Fibroblast of skin of right biceps (primary cell): ENCODE data around the gene LRGUK.
"Not testable (repeated sequence)": the region's sequence is repeated elsewhere in the genome, so short reads cannot be mapped to it uniquely, and the experiment has no call there.

Source experiments
- DNase-seq: peaks from one replicate; pipeline ENCODE4 v3.0.0-alpha.2; 2013

Gene LRGUK

DNA sequence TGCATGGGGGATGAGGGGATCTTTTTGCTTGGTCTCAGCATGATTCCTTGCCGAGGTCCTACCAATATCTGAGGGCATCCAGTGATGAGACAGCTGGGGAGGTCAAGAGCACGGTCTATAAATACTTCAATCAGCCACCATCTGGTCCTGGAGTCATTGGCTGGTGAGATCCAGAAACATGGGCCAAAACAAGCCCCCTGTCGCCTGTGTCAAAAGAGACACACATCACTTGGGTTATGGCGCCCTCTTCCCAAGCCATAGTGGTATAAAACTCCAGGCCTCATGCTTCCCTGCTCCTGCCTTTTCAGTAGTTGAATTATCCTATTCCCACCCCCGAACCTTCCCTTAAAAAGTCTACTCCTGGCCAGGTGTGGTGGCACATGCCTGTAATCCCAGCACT, 128.7 kb downstream of the LRGUK start:
- no peak for DNase-seq

DNA sequence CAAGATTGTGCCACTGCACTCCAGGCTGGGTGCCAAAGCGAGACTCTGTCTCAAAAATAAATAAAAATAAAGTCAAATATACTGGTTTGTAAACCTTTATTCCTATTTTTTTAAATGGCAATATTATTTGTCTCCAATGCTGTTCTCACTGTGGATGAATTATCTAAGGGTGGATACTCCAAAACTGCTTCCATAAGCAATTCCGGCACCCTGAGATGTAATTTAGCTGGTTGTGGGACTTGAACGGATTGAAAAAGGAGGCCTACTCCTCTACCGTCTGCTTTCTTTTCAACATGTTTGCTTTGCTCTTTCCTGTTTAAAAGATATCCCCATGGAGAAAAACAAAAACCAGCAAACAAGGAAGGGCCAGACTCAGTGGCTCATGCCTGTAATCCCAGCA, 135.2 kb downstream of the LRGUK start:
- DNase-seq, result no peak

DNA sequence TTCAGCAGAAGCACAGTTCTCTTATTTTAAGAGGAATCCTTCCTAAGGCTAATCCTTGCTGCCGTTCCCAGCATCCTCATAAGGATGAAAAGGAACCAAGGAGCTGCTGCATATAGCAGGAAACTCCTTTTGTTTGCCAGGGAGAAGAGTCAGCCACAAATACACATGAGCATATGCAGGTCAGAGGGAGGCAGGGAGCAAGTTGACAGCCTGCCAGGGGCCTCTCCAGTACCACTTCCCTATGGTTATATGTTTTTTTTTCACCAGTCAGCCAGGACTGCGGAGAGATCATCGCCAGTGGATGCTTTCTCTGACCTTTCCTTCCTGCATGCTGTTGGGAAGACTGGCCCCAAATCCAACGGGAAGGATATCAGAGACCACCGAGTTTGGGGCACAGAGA, 149.8 kb downstream of the LRGUK start:
- no peak for DNase-seq

DNA sequence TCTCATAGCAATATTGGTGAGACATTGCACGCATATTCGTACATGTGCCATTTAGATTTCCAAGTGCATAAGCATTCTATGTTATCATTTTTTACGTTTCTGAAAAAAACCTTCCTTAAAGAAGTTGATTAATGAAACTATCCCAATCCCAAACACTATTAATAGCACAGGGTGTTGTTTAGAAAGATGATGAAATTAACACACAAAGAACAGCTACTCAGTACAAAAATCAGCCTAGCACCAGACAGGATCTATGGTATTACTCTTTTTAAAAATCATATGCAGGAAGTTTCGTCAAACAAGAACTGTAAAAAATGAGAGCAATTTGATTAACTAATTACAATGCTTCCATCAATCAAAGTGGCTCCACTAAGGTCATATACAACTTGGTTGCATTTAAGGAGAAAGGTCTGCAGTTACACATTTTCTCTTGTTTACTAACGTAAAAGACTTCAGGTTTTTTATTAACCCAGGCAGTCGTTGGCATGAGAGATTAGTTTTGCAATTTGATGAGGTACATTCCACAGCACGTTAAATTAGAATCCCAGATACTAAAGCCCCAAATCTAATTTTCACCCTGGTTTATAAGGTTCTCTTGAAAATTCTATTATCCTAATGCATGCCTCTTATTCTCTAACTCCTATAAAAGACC, 151.5 kb downstream of the LRGUK start:
- DNase-seq, result no peak

DNA sequence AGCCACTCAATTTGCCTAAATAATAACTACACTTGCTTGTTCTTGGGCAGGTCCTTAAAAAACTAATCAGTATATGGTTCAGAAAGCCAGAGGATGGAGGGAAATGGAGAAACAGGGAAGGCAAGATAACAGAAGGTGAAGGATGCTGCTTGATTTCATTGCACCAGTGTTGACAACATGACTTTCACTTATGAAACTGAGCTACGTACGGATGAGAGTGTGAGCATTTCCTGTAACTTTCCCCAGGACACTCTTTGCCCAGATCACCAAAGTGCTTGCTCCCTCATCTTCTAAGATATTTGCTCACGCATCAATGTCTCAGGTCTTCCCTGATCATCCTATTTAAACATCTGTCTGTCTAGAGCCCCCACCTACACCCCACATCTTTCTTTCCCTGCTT, 152.2 kb downstream of the LRGUK start:
- no peak for DNase-seq

DNA sequence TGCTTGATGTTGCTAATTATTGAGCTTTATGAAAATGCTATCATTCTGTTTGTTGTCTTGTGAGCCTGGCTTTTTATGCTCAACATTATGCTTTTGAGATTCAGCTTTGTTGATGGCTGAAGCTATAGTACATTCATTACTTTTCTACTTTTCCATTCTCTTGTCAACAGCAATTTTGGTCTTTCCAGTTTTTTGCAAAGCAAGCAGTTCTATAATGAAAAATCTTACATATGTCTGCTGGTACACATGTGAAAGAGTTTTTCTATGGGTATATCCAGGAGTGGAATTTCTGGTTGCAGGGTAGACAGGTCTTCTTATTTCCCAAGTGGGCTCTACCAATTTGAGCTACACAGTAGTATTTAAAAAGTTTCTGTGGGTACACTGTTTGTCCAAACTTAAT, 152.8 kb downstream of the LRGUK start:
- no peak for DNase-seq

DNA sequence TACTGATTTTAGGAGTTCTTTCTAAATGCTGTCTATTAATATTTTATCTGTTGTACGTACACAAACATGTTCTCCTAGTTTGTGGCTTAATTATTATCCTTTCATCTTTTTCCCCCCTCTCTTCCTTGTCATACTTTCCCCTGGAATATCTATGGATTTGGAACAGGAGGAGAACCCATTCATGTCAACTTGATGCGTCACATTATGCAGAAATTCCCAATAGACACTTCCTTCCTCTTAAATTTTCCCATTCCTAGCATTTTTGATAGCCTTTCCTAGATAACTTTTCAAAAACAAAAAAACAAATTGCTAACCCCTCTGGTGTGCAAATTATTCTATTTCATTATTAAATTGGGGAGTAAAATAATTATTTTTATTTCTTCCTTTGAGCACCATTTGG, 153.4 kb downstream of the LRGUK start:
- no peak for DNase-seq

DNA sequence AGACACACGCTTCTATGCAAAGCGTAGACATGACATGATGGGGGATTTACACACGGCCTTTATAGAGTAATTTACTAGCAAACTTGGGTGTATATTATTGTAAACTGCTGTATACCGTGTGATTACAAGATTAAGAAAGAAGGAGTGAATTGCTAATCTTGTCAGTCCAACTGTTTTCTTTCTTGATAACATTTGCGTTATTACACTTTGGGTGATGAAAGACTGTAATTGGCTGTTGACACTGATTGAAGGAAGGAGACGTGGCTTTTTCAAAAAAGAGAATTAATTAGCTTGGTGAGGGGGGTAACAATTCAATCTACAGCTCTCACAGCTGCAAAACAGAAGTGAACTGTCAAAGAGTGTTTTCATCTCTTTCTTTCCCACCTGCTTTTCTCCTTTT, 156.9 kb downstream of the LRGUK start:
- DNase-seq, result no peak

DNA sequence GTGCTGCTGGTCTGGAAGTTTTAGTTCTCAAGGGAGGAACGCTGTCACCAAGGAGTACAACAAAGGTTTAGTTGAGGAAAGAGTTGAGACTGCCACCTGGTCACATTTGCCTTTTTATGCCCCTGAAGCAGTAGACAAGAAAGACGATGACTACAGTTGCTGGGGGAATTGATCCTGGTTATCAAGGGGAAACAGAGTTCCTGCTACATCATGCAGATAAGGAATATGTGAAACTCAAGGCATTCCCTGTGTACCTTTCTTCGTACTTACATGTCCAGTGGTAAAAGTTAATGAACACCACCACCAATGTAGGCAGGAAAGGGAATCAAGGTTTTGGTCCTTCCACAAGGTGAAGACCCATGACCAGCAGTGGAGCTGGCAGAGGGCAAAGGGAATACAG, 157.8 kb downstream of the LRGUK start:
- no peak for DNase-seq

DNA sequence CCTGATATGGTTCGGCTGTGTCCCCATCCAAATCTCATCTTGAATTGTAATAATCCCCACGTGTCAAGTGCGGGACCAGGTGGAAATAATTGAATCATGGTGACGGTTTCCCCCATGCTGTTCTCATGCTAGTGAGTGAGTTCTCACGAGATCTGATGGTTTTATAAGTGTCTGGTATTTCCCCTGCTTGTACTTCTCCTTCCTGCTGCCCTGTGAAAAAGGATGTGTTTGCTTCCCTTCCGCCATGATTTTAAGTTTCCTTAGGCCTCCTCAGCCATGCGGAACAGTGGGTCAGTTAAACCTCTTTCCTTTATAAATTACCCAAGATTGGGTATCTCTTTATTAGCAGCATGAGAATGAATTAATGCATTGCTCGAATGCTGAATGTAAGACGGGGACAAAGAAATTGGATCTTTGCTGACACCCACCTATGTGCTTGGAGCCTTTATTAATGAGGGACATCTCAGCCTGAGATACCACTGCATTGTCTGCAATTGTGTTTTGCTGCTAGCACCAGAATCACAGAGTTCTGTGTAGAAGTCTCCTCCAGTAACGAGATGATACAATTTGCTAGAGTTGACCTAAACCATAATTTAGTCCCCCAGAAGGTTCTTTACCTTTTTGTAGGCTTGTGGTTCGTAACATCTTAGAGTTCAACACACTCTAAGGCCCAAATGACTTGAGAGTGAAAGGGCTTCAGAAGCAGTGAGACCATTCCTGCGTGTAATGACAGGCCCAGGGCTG, 160.9 kb downstream of the LRGUK start:
- DNase-seq, result no peak

DNA sequence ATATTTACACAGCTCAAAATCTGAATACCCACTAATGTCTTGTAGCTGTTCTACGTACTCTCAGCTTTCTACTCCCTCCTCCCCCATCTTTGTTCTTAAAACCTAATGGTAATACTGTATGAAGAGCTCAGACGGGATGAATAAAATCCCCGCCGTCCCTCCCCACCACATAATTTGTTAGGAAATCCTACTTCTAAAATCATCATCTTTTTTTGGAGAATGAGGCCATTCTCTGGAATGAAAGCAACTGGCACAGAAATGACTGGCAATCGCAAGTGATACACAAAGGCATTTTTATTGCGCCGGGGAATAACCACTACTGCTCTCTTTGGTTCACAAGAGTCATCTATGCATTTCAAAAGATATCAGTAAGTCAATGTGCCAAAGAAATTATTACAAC, 162.3 kb downstream of the LRGUK start:
- peak; percentile 30 for DNase-seq

DNA sequence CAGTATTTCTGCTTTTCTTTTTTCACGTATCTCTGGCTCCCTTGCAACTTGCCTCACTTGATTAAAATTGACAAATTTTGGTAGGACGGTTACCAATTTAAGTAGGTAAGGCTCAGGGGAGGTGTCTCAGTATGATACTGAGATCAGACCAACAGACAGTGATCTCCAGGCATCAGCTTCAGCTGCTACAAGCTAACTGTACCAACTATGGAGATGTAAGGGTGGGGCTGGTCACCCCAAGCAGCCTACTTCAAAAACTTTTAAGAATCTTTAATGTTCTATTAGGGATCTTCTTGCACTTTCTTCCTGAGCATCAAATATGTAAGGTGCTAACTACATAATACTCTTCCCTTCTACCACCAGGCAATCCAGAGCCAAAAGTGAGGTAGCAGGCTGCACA, 162.7 kb downstream of the LRGUK start:
- DNase-seq, result no peak

DNA sequence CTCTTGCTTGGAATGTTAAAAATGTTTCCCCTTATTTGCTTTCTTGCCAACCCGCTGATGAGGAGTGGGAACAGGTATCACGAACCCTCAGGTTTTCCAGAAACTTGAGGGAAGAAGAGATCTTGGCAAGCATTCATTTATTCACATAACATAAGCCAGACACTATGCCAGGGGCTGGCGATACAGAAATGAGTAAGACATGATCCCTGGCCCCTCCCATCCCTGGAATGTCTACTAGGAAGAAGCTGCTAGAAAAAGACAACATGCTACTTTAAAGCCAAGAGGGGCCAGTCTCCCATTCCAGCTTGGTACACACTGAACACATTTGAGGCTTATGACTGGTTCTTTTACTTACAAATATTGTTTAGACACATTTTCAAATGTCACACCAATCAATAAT, 163.1 kb downstream of the LRGUK start:
- peak; percentile 47 for DNase-seq

DNA sequence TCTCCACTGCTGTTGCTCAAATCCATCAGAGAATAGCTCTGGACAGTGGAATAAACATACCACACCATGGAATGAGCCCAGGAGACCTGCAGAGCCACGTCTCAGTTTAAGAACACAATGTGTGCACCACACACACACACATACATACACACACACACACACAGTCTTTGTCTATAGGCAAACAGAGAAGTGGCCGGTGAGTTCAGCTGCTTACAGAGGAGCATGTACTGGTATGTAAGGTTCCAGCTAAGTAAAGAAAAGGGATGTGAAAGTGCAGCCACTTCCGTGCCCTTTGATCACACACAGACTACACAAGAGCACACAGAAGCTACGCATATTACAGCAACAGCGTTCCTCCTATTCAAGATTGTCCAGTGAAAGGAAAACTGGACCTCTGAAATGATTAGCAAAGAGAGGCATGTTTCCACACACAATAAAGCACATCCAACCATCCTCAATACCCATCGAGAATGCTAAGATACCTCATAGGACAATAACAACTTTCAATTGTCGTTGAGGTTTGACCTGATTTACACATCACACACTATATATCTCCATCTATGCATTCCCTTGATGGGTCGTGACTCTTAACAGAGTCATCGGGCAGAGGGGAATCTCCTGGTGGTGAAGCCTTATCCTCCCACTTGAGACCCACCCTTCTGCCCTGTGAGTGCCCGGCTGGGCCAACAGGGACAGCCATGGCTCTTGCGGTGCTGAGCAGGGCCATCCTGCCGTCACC, 166.0 kb downstream of the LRGUK start:
- DNase-seq, result no peak

DNA sequence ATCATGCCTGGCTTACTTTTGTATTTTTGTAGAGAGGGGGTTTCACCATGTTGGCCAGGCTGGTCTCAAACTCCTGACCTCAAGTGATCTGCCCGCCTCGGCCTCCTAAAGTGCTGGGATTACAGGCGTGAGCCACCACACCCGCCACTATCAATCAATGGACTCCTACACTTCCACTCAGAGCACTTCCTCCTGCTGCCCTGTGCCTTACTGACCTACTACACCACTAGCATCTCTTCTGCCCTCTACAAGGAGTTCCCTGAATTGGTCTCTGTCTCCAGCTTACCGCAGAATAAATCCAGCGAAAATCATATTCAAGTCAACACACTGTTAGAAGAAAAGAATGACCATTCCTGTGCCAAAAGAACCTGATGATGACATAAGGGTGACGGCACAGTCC, 168.8 kb downstream of the LRGUK start:
- DNase-seq, result not testable (repeated sequence)

DNA sequence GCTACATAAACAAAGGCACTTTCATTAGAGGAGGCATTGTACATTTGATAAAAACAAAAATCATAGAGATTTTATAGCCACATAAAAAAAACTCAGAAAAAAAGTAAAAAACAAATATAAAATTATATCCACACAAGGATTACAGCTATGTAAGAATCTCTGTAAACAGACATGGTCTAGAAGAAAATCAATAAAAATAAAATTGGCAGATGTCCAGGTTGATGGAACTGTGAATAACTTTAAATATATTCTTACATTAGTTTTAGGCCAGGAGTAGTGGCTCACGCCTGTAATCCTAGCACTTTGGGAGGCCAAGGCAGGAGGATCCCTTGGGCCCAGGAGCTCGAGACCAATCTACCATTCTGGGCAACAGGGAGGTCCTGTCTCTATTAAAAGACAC, 170.3 kb downstream of the LRGUK start:
- no peak for DNase-seq

DNA sequence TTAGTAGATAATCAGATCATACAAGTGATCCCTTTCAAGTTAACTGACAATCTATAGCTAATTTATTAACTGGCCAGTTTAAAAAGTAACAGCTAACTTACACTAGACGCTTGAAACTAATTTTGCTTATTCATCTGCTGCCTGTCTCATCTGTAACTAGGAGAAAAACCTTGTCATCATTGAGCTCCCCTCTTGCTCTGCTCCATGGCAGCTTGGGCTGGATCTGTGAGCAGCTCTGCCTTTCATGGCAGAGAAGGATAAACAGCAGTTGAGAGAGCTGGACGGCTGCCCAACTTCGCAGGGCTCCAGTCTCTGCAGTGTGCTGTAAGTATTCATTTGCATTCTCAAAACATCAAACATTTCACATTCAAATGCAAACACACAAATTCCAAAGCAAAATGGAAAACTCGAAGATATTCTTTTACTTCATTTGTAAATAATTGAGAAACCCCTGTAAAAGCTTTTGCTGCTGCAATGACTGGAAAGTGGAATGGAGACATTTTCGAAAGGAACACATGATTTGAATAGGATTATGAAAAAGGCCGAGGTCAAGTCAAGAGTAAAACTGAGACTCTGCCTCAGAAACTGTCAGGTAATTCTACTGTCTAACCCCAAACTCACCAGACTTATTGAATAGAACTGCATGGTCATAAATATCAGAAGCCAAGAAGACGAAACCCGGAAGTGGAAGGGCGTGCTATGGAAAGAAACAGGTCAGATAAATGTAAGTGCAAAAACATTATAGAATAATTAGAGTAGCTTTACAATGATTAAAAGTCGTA, 172.0 kb downstream of the LRGUK start:
- DNase-seq, result no peak

DNA sequence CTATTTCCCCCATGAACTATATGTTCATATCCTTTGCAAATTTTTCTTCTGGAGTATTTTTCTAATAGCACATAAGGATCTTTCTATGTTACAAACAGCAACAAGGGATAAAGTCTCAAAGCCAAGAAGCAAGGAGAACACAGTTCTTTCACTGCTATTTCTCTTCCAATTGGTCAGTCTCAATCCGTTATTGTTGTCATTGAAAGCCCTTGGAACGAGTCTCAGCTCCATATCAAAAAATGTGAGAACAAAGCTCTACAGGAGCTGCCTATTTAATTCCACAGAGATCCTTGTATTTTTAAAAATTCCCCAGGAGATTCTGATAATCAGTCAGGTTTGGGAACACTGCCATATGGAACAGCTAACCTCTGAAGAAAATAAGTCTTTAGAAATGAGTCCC, 173.8 kb downstream of the LRGUK start:
- DNase-seq, result no peak

DNA sequence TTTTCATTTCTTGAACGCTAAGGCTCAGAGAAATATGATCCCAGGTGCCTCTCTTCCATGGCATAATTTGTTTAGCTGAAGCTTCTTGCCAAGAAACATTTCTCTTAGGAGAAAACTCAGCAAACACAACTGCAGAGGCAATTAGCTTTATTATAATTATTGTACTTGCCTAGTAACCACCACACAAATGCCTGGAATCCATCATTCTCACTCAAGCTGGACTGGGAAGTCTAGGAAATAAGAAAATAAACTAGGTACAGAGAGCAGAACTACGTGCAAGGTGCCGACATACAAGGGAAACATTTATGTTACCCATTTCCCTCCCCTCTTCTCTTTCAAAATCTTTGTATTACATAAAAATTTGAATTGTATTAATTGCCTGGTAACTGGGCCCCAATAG, 174.5 kb downstream of the LRGUK start:
- no peak for DNase-seq

DNA sequence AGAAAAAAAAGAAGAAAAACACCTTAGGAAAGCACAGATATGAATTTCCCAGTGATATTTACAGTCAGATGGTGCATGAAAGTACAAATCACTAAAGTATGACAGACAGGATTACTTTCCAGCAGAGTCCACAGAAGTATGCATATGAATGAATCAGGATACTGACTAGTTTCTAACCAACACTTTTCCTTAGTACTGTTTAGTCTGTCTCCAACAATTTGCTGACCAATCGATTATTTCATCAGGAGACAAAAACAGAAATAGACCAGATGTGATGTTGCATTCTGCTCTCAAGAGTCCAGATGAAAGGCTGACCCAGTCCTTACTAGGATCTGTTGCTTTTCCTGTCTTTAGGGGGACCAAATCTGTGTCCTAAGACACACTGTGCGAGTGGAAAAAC, 175.0 kb downstream of the LRGUK start:
- no peak for DNase-seq

DNA sequence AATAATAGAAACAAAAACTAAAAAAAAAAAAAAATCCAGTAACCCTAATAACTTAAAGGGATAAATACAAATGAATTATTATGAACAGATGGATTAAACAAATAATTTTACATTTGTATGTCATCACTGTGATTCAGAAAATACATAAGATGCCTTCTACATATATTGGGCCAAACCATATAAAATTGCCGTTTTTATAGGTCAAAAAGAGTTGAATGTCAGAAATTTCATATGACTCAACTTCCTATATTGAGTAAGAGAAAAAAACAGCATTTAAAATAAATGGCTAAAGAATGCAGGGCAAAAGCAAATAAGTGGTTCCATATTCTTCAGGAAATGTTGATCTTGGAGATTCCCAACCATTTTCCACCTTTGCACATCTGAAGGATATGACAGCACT, 180.2 kb downstream of the LRGUK start:
- peak; percentile 68 for DNase-seq

DNA sequence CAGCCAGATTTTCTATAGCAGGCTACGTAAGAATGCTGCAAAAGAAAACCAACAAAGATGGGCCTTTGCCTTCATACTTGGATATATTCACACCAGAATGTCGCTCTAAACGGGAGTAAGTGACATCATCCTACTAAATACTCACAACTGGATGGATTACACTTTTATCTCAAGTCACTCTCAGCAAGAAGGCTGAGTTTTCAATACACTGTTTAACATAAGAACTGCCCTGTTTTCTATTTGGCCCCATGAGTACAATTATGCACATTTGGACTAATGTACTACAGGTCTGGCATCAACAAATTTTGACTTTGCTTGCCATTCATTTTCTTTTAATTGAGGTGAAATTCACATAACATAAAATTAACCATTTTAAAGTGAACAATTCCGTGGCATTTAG, 181.4 kb downstream of the LRGUK start:
- DNase-seq, result no peak

DNA sequence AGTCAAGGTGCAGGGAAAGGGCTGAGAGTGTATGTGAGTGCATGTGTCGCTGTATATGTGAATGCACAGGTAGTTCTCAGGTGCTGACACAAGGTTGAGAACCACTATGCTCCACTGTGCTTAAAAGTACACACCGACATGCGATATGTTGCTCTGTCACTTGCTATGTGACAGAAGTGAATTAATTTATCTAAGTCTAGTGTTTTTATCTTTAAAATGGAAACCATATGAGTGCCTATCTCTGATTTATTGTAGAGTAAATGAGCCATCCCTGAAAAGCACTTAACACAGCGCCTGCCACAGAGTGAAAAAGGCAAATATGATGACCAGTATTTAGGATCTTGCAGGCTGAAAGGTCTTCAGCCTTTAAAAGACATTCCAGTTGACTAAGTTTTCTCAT, 184.7 kb downstream of the LRGUK start:
- no peak for DNase-seq

DNA sequence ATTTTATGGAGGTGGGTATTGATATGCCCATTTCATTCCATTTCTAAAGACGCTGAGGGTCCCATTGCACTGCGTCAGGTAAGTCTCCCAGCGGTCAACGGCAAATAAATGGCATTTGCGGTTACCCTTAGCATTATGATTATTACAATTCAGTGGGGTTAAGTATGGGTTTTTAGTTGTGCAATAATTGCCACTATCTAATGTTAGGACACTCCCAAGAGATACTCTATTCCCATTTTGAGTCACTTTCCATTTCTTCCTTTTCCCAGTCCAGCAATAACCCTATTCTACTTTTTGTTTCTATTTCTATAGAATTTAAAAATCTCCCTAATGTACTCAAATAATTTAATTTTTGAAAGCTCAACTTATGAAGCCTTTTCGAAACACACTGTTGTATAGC, 185.6 kb downstream of the LRGUK start:
- no peak for DNase-seq
